IMR-90 (cell line): ENCODE results near the gene CRYBG3. TPM values are rescaled to one million over a fixed set of nuclear protein-coding genes. Genes with fewer than 3 reads are reported as not detected.

Experiments
- ATAC-seq: fragments of 200-7000 bp; cut with Tn5 transposase; 2 replicates; pipeline ENCODE4 v1.9.1; 2020; ENCODE audit warnings: low read depth, mild to moderate bottlenecking, moderate library complexity
- BruUV-seq: library from RNA; stranded (reverse); fragments of 400-500 nt; replicated peaks from 2 replicates; lab custom pipeline; 2021; lab: Mats Ljungman, UMichigan
- CTCF ChIA-PET: fragments of 300-600 bp; formaldehyde crosslinking; extraction: SDS; loops from one replicate; lab custom pipeline; 2021; ENCODE audit warnings: antibody characterized with exemption; lab: Yijun Ruan, JAX
- POLR2A ChIA-PET: fragments of 300-600 bp; sonication (Branson Sonifier 250); formaldehyde crosslinking; loops from one replicate; lab custom pipeline; 2022; ENCODE audit warnings: antibody characterized with exemption; ENCODE audit not compliant: unreplicated experiment; lab: Charles Lee
- DNase-seq: peaks from one replicate; pipeline ENCODE4 v3.0.0; 2013
- H2AFZ ChIP-seq: replicated peaks from 2 replicates; pipeline ENCODE3; 2013; ENCODE audit warnings: low read length, mild to moderate bottlenecking; ENCODE audit not compliant: poor library complexity
- H2AK5ac ChIP-seq: 2 replicates; pipeline ENCODE4 v1.6.1; 2013; ENCODE audit warnings: low read depth, low read length, inconsistent platforms
- H2AK9ac ChIP-seq: replicated peaks from 2 replicates; pipeline ENCODE3; 2013; ENCODE audit warnings: mild to moderate bottlenecking, low read depth, low read length, moderate library complexity; ENCODE audit not compliant: poor library complexity
- H2BK120ac ChIP-seq: 2 replicates; pipeline ENCODE4 v1.6.1; 2013; ENCODE audit warnings: low read depth, low read length, inconsistent platforms
- H2BK15ac ChIP-seq: 3 replicates; pipeline ENCODE4 v1.6.1; 2013; ENCODE audit warnings: low read depth, low read length, inconsistent platforms
- H2BK20ac ChIP-seq: 2 replicates; pipeline ENCODE4 v1.6.1; 2013; ENCODE audit warnings: low read depth, mild to moderate bottlenecking, inconsistent platforms, low read length, moderate library complexity
- H2BK5ac ChIP-seq: 2 replicates; pipeline ENCODE4 v1.6.1; 2013; ENCODE audit warnings: mild to moderate bottlenecking, low read depth, low read length, inconsistent platforms; ENCODE audit not compliant: poor library complexity, severe bottlenecking
- H3K14ac ChIP-seq: replicated peaks from 2 replicates; pipeline ENCODE4 v1.6.1; 2013; ENCODE audit warnings: low read depth, low read length, inconsistent platforms
- H3K18ac ChIP-seq: 2 replicates; pipeline ENCODE4 v1.6.1; 2013; ENCODE audit warnings: low read depth, low read length, control low read depth
- H3K23ac ChIP-seq: 2 replicates; pipeline ENCODE4 v1.6.1; 2013; ENCODE audit warnings: low read depth, low read length, inconsistent platforms
- H3K27ac ChIP-seq: 2 replicates; pipeline ENCODE4 v1.5.1; 2013; ENCODE audit warnings: mild to moderate bottlenecking, control low read depth, low read length; ENCODE audit not compliant: insufficient read depth
- H3K27me3 ChIP-seq: 2 replicates; pipeline ENCODE4 v1.6.1; 2013; ENCODE audit warnings: low read length; ENCODE audit not compliant: control insufficient read depth, insufficient read depth
- H3K36me3 ChIP-seq: 2 replicates; pipeline ENCODE4 v1.6.1; 2013; ENCODE audit warnings: low read length, mixed read lengths; ENCODE audit not compliant: control insufficient read depth, insufficient read depth
- H3K4ac ChIP-seq: 2 replicates; pipeline ENCODE4 v1.6.1; 2013; ENCODE audit warnings: low read depth, low read length, inconsistent platforms
- H3K4me1 ChIP-seq: 2 replicates; pipeline ENCODE4 v1.6.1; 2013; ENCODE audit warnings: low read length, mixed read lengths; ENCODE audit not compliant: control insufficient read depth, insufficient read depth
- H3K4me2 ChIP-seq: 2 replicates; pipeline ENCODE4 v1.6.1; 2013; ENCODE audit warnings: low read depth, mild to moderate bottlenecking, control low read depth, low read length, moderate library complexity
- H3K4me3 ChIP-seq: 2 replicates; pipeline ENCODE4 v1.5.1; 2013; ENCODE audit warnings: low read depth, mild to moderate bottlenecking, control low read depth, low read length, moderate library complexity; ENCODE audit not compliant: insufficient read depth
- H3K56ac ChIP-seq: 2 replicates; pipeline ENCODE4 v1.6.1; 2013; ENCODE audit warnings: low read length, inconsistent platforms; ENCODE audit not compliant: insufficient read depth; ENCODE audit errors: extremely low read depth
- H3K79me1 ChIP-seq, 2 experiments: 2 replicates each; pipeline ENCODE4 v1.6.1; 2013; ENCODE audit warnings: low read length in 2 of 2, inconsistent platforms in 1 of 2, low read depth in 1 of 2
- H3K9ac ChIP-seq: 2 replicates; pipeline ENCODE4 v1.6.1; 2013; ENCODE audit warnings: low read depth, low read length, control low read depth
- H3K9me1 ChIP-seq: 2 replicates; pipeline ENCODE4 v1.6.1; 2013; ENCODE audit warnings: low read length, inconsistent platforms; ENCODE audit not compliant: insufficient read depth
- H3K9me3 ChIP-seq: 2 replicates; pipeline ENCODE4 v1.6.1; 2013; ENCODE audit warnings: low read length; ENCODE audit not compliant: control insufficient read depth, insufficient read depth
- H4K20me1 ChIP-seq: 2 replicates; pipeline ENCODE4 v1.6.1; 2013; ENCODE audit warnings: low read length, inconsistent platforms; ENCODE audit not compliant: insufficient read depth
- H4K5ac ChIP-seq: 2 replicates; pipeline ENCODE4 v1.6.1; 2013; ENCODE audit warnings: mild to moderate bottlenecking, low read depth, low read length, control low read depth
- H4K8ac ChIP-seq, 2 experiments: 2 replicates each; pipeline ENCODE4 v1.6.1; 2013; ENCODE audit warnings: low read depth in 2 of 2, low read length in 2 of 2, control low read depth in 1 of 2, inconsistent platforms in 1 of 2
- H4K91ac ChIP-seq: 2 replicates; pipeline ENCODE4 v1.6.1; 2013; ENCODE audit warnings: low read depth, low read length, inconsistent platforms; ENCODE audit not compliant: insufficient read depth
- CHD1 ChIP-seq: IDR thresholded peaks from 2 replicates; pipeline ENCODE4 v1.6.1; 2012; ENCODE audit warnings: low read depth, low read length, improper control_type of control experiment
- CTCF ChIP-seq: conservative IDR thresholded peaks from 2 replicates; pipeline ENCODE4 v1.5.1; 2012; ENCODE audit warnings: mild to moderate bottlenecking, low read depth, low read length, improper control_type of control experiment
- ELK1 ChIP-seq: fragments of 150-350 bp; IDR thresholded peaks from 2 replicates; pipeline ENCODE4 v1.6.1; 2016; ENCODE audit warnings: low read depth, mild to moderate bottlenecking, low read length, moderate library complexity, borderline replicate concordance
- FOS ChIP-seq: fragments of 150-350 bp; IDR thresholded peaks from 2 replicates; pipeline ENCODE4 v1.6.1; 2016; ENCODE audit warnings: low read depth, low read length
- MAFK ChIP-seq: IDR thresholded peaks from 2 replicates; pipeline ENCODE4 v1.6.1; 2012; ENCODE audit warnings: low read depth, low read length, improper control_type of control experiment
- MAZ ChIP-seq: IDR thresholded peaks from 2 replicates; pipeline ENCODE4 v1.6.1; 2012; ENCODE audit warnings: low read depth, mild to moderate bottlenecking, low read length, improper control_type of control experiment, moderate library complexity, borderline replicate concordance
- MXI1 ChIP-seq: IDR thresholded peaks from 2 replicates; pipeline ENCODE4 v1.6.1; 2012; ENCODE audit warnings: low read depth, mild to moderate bottlenecking, low read length, moderate library complexity, borderline replicate concordance
- POLR2A ChIP-seq: IDR thresholded peaks from 2 replicates; pipeline ENCODE4 v1.6.1; 2012; ENCODE audit warnings: mild to moderate bottlenecking, low read depth, low read length
- RCOR1 ChIP-seq: IDR thresholded peaks from 2 replicates; pipeline ENCODE4 v1.6.1; 2012; ENCODE audit warnings: mild to moderate bottlenecking, low read length, improper control_type of control experiment; ENCODE audit not compliant: insufficient replicate concordance
- RFX5 ChIP-seq: IDR thresholded peaks from 2 replicates; pipeline ENCODE4 v1.8.0; 2012; ENCODE audit warnings: low read depth, mild to moderate bottlenecking, low read length, moderate library complexity
- SMC3 ChIP-seq: fragments of 150-350 bp; IDR thresholded peaks from 2 replicates; pipeline ENCODE4 v1.6.1; 2016; ENCODE audit warnings: low read depth, mild to moderate bottlenecking, antibody characterized with exemption, low read length, moderate library complexity
- USF2 ChIP-seq: fragments of 150-350 bp; IDR thresholded peaks from 2 replicates; pipeline ENCODE4 v1.6.1; 2017; ENCODE audit warnings: mild to moderate bottlenecking, antibody characterized with exemption, low read length, low read depth
- WGBS, 2 experiments: methylation state at CpG; one replicate each; pipeline versions ENCODE4 v1.1.5 to v1.1.7; 2013; ENCODE audit warnings: missing lambda C conversion rate in 2 of 2; ENCODE audit not compliant: insufficient read length in 1 of 2; ENCODE audit errors: extremely low coverage in 2 of 2; 5-methylcytosine and 5-hydroxymethylcytosine counted together
- dilution Hi-C: fragments of 300-500 bp; cut with HindIII; formaldehyde crosslinking; loops from one replicate; pipeline ENCODE4 v1.14.3; 2018; ENCODE audit warnings: low sequenced_read_pairs; ENCODE audit not compliant: unreplicated experiment
- in situ Hi-C: fragments of 300-500 bp; cut with MboI; formaldehyde crosslinking; loops from 3 replicates; pipeline ENCODE4 v1.14.3; 2019; ENCODE audit warnings: low sequenced_read_pairs, inconsistent platforms, mixed read lengths
- intact Hi-C: fragments of 100-400 bp; cut with micrococcal nuclease; formaldehyde crosslinking; loops from 2 replicates; pipeline ENCODE4 v1.10.0; 2022
- polyA plus RNA-seq, 3 experiments: library from polyadenylated mRNA; depleted of rRNA; stranded (reverse); fragments of >200 nt; gene quantifications; 2 replicates each; pipeline ENCODE4 v1.2.3, GENCODE V29; 2012; ENCODE audit warnings: low replicate concordance in 1 of 3
- total RNA-seq: library from RNA; depleted of rRNA; stranded (reverse); fragments of >200 nt; gene quantifications from 2 replicates; pipeline ENCODE4 v1.2.3, GENCODE V29; 2012

The CRYBG3 gene
- total and polyA plus RNA-seq, 2 of the 4 experiments (the other 2 are of a cell fraction), result 4.9 to 26.2 TPM

- no peak overlapping the region for H3K4ac ChIP-seq
- no peak overlapping the region for H4K5ac ChIP-seq
- no peak overlapping the region for H4K91ac ChIP-seq
- TF ChIP-seq SMC3, result no peak
- TF ChIP-seq MAZ, result no peak
- TF ChIP-seq MAFK, result no peak
- TF ChIP-seq MXI1, result no peak
- no peak for TF ChIP-seq CTCF
- no peak for TF ChIP-seq RCOR1
- TF ChIP-seq RFX5, result no peak
- no peak for TF ChIP-seq CHD1
- no peak for TF ChIP-seq ELK1
- TF ChIP-seq FOS, result no peak
- no peak for TF ChIP-seq POLR2A
- no peak for TF ChIP-seq USF2
- H3K18ac ChIP-seq, result no peak overlapping the region
- no peak overlapping the region for H4K8ac ChIP-seq
- ChIA-PET CTCF (no interaction called here), POLR2A (no interaction called here)
- no peaks in the 10 kb centered on the region for H3K4me1 ChIP-seq
- H2BK15ac ChIP-seq, result no peak overlapping the region
- no peak overlapping the region for H2AK5ac ChIP-seq
- no peak overlapping the region for H3K23ac ChIP-seq
- no peak overlapping the region for H2AK9ac ChIP-seq
- H3K27me3 ChIP-seq, result no peaks in the 10 kb centered on the region
- in situ Hi-C loops (no loop called here), dilution Hi-C loops (no loop called here), intact Hi-C loops (no loop called here)
- no peak overlapping the region for H3K27ac ChIP-seq
- no peak overlapping the region for H3K4me2 ChIP-seq
- no peak overlapping the region for H2BK5ac ChIP-seq
- H3K56ac ChIP-seq, result no peak overlapping the region
- 100% methylated on average over 2 of the region's 3 CpGs; no CpG with 5 or more reads in 1 of the 2 experiments for WGBS, 2 experiments
- no TSS peak for BruUV-seq
- no peak overlapping the region for H3K14ac ChIP-seq
- no peak overlapping the region for H2BK120ac ChIP-seq
- H3K9me3 ChIP-seq, result no peaks in the 10 kb centered on the region
- H2BK20ac ChIP-seq, result no peak overlapping the region
- no peak overlapping the region for H3K4me3 ChIP-seq
- no peaks in the 10 kb centered on the region for H3K79me1 ChIP-seq
- no peak for ATAC-seq
- no peak for DNase-seq
- no peaks in the 10 kb centered on the region for H4K20me1 ChIP-seq
- peaks cover 13% of the 10 kb centered on the region for H3K36me3 ChIP-seq
- no peak overlapping the region for H3K9ac ChIP-seq
- no peaks in the 10 kb centered on the region; the same call in 1 of the 2 replicates for H3K9me1 ChIP-seq
- no peak overlapping the region for H2AFZ ChIP-seq
These were observed 68.0 kb downstream of the CRYBG3 start for GRCh38 chr3:97889814-97890213.
